ENCODE data around the gene RIMOC1. TPM values are rescaled to one million over a fixed set of nuclear protein-coding genes. Genes with fewer than 3 reads are reported as not detected.

The RIMOC1 gene
- polyA plus RNA-seq (ENCODE audit: insufficient read length), result 12.9 TPM

GRCh38 chr5:41903892-41904799 is at the start of gene RIMOC1:
TSS of gene RIMOC1 (plus strand) at chr5:41904344. CDS start at chr5:41904368, 24 bp downstream.
- peak; percentile 98 for DNase-seq (ENCODE audit: low read depth)

- peak; percentile 55 for DNase-seq (ENCODE audit: low read depth)
Observed at GRCh38 chr5:41856644-41857491, 47.3 kb upstream of the RIMOC1 start.

- DNase-seq (ENCODE audit: low read depth), result no peak
Observed at GRCh38 chr5:41857989-41858388, 46.2 kb upstream of the RIMOC1 start.

GRCh38 chr5:41858890-41859289 is 45.3 kb upstream of the RIMOC1 start:
- DNase-seq (ENCODE audit: low read depth), result no peak

- DNase-seq (ENCODE audit: low read depth), result no peak
Observed at GRCh38 chr5:41863871-41864486, 40.2 kb upstream of the RIMOC1 start.

GRCh38 chr5:41869151-41869723 is 34.9 kb upstream of the RIMOC1 start:
- DNase-seq (ENCODE audit: low read depth), result no peak

GRCh38 chr5:41869724-41870626 is 34.2 kb upstream of the RIMOC1 start, which contains the start of gene OXCT1:
TSS of gene OXCT1 (minus strand) at chr5:41870425. CDS start at chr5:41870358, 67 bp downstream.
- DNase-seq (ENCODE audit: low read depth), result peak; percentile 43

GRCh38 chr5:41870627-41871048 is 33.5 kb upstream of the RIMOC1 start:
- no peak for DNase-seq (ENCODE audit: low read depth)

- no peak for DNase-seq (ENCODE audit: low read depth)
Observed at GRCh38 chr5:41871852-41872251, 32.3 kb upstream of the RIMOC1 start.

- DNase-seq (ENCODE audit: low read depth), result no peak
Observed at GRCh38 chr5:41874512-41875060, 29.6 kb upstream of the RIMOC1 start.

- no peak for DNase-seq (ENCODE audit: low read depth)
Observed at GRCh38 chr5:41875121-41875520, 29.0 kb upstream of the RIMOC1 start.

- no peak for DNase-seq (ENCODE audit: low read depth)
Observed at GRCh38 chr5:41876678-41877077, 27.5 kb upstream of the RIMOC1 start.

- DNase-seq (ENCODE audit: low read depth), result no peak
Observed at GRCh38 chr5:41877408-41877807, 26.7 kb upstream of the RIMOC1 start.

- DNase-seq (ENCODE audit: low read depth), result no peak
Observed at GRCh38 chr5:41878173-41878572, 26.0 kb upstream of the RIMOC1 start.

GRCh38 chr5:41878643-41879478 is 25.3 kb upstream of the RIMOC1 start:
- no peak for DNase-seq (ENCODE audit: low read depth)

GRCh38 chr5:41882765-41883164 is 21.4 kb upstream of the RIMOC1 start:
- DNase-seq (ENCODE audit: low read depth), result no peak

- DNase-seq (ENCODE audit: low read depth), result no peak
Observed at GRCh38 chr5:41883243-41883642, 20.9 kb upstream of the RIMOC1 start.

- no peak for DNase-seq (ENCODE audit: low read depth)
Observed at GRCh38 chr5:41883936-41884335, 20.2 kb upstream of the RIMOC1 start.

GRCh38 chr5:41885286-41885685 is 18.9 kb upstream of the RIMOC1 start:
- DNase-seq (ENCODE audit: low read depth), result no peak

All from forelimb muscle (tissue), 1 donor.